GM23338 (cell line): ENCODE results near the gene SORCS2. TPM values are rescaled to one million over a fixed set of nuclear protein-coding genes. Genes with fewer than 3 reads are reported as not detected.

ENCODE experiments used
- ATAC-seq: fragments of 200-7000 bp; cut with Tn5 transposase; 3 replicates; pipeline ENCODE4 v1.9.1; 2020
- DNase-seq: peaks from one replicate; pipeline ENCODE4 v3.0.0-alpha.2; 2015; ENCODE audit warnings: low spot score
- H2AFZ ChIP-seq: fragments of 200-600 bp; sonication (generic); 2 replicates; pipeline ENCODE4 v1.8.0; 2016; ENCODE audit warnings: antibody characterized with exemption, mild to moderate bottlenecking, moderate library complexity
- H3F3A ChIP-seq: fragments of 200-600 bp; sonication (generic); replicated peaks from 2 replicates; pipeline ENCODE4 v1.8.0; 2017; ENCODE audit warnings: antibody characterized with exemption, mixed run types, low read depth
- H3K27ac ChIP-seq: fragments of 200-600 bp; sonication (generic); 2 replicates; pipeline ENCODE4 v1.6.1; 2016; ENCODE audit warnings: low read depth
- H3K27me3 ChIP-seq: fragments of 200-600 bp; sonication (generic); 2 replicates; pipeline ENCODE4 v1.8.0; 2016; ENCODE audit warnings: mild to moderate bottlenecking, mixed run types, moderate library complexity; ENCODE audit not compliant: insufficient read depth
- H3K36me3 ChIP-seq: fragments of 200-600 bp; sonication (generic); 2 replicates; pipeline ENCODE4 v1.8.0; 2016; ENCODE audit warnings: mild to moderate bottlenecking; ENCODE audit not compliant: insufficient read depth
- H3K4me1 ChIP-seq: fragments of 200-600 bp; sonication (generic); 2 replicates; pipeline ENCODE4 v1.8.0; 2016; ENCODE audit warnings: mild to moderate bottlenecking, moderate library complexity; ENCODE audit not compliant: insufficient read depth
- H3K4me2 ChIP-seq: fragments of 200-600 bp; sonication (generic); 2 replicates; pipeline ENCODE4 v1.7.1; 2017; ENCODE audit warnings: mixed run types
- H3K4me3 ChIP-seq: fragments of 200-600 bp; sonication (generic); 2 replicates; pipeline ENCODE4 v1.6.1; 2016; ENCODE audit warnings: mixed run types
- H3K79me2 ChIP-seq: fragments of 200-600 bp; sonication (generic); replicated peaks from 2 replicates; pipeline ENCODE4 v1.8.0; 2017; ENCODE audit warnings: mild to moderate bottlenecking; ENCODE audit not compliant: insufficient read depth
- H3K9me2 ChIP-seq: fragments of 200-600 bp; sonication (generic); 2 replicates; pipeline ENCODE4 v1.8.0; 2017; ENCODE audit not compliant: insufficient read depth
- H4K20me1 ChIP-seq: fragments of 200-600 bp; sonication (generic); replicated peaks from 2 replicates; pipeline ENCODE4 v1.8.0; 2017; ENCODE audit warnings: mild to moderate bottlenecking; ENCODE audit not compliant: insufficient read depth
- H3K27ac Mint-ChIP-seq: 2 replicates; pipeline ENCODE4 v1.8.0; 2020; ENCODE audit warnings: inconsistent platforms, mild to moderate bottlenecking, moderate library complexity, mixed read lengths
- H3K27me3 Mint-ChIP-seq: 3 replicates; pipeline ENCODE4 v1.8.0; 2022; ENCODE audit warnings: low read depth, mild to moderate bottlenecking, moderate library complexity, mixed read lengths, inconsistent platforms; ENCODE audit not compliant: insufficient read depth, poor library complexity
- H3K36me3 Mint-ChIP-seq: 3 replicates; pipeline ENCODE4 v1.8.0; 2021; ENCODE audit warnings: low read depth, mild to moderate bottlenecking, inconsistent platforms, moderate library complexity, mixed read lengths
- H3K4me1 Mint-ChIP-seq: 3 replicates; pipeline ENCODE4 v1.8.0; 2020; ENCODE audit warnings: mild to moderate bottlenecking, inconsistent platforms, mixed read lengths
- H3K4me3 Mint-ChIP-seq: 3 replicates; pipeline ENCODE4 v1.8.0; 2021; ENCODE audit warnings: moderate library complexity, mild to moderate bottlenecking, inconsistent platforms, mixed read lengths
- H3K9me3 Mint-ChIP-seq: 3 replicates; pipeline ENCODE4 v1.8.0; 2020; ENCODE audit warnings: moderate library complexity, mild to moderate bottlenecking, inconsistent platforms, mixed read lengths
- CREB1 ChIP-seq: fragments of 250-450 bp; sonication (Bioruptor Pico); IDR thresholded peaks from 2 replicates; pipeline ENCODE4 v1.5.0; 2020; ENCODE audit warnings: low read depth, mild to moderate bottlenecking, moderate library complexity
- ETS1 ChIP-seq: IDR thresholded peaks from 2 replicates; pipeline ENCODE4 v1.6.1; 2016; ENCODE audit warnings: antibody characterized with exemption
- EZH2 ChIP-seq: fragments of 200-600 bp; sonication (generic); IDR thresholded peaks from one replicate; pipeline ENCODE4 v1.8.0; 2017; ENCODE audit warnings: antibody characterized with exemption, mild to moderate bottlenecking, low read depth; ENCODE audit not compliant: unreplicated experiment
- JUNB ChIP-seq: IDR thresholded peaks from one replicate; pipeline ENCODE4 v1.6.1; 2016; ENCODE audit warnings: antibody characterized with exemption; ENCODE audit not compliant: unreplicated experiment
- NANOG ChIP-seq: IDR thresholded peaks from 2 replicates; pipeline ENCODE4 v1.6.1; 2016; ENCODE audit warnings: antibody characterized with exemption, borderline replicate concordance
- POLR2AphosphoS5 ChIP-seq: IDR thresholded peaks from 2 replicates; pipeline ENCODE4 v1.6.1; 2016; ENCODE audit warnings: antibody characterized with exemption, low read depth
- STAT1 ChIP-seq: IDR thresholded peaks from one replicate; pipeline ENCODE4 v1.6.1; 2016; ENCODE audit warnings: antibody characterized with exemption; ENCODE audit not compliant: unreplicated experiment
- ZNF114 ChIP-seq: fragments of 250-450 bp; sonication (Bioruptor Pico); IDR thresholded peaks from 2 replicates; pipeline ENCODE4 v1.5.0; 2020; ENCODE audit warnings: mild to moderate bottlenecking, moderate library complexity
- ZNF331 ChIP-seq: fragments of 250-450 bp; sonication (Bioruptor Pico); IDR thresholded peaks from 2 replicates; pipeline ENCODE4 v1.5.0; 2020; ENCODE audit warnings: low read depth, mild to moderate bottlenecking, moderate library complexity
- ZNF462 ChIP-seq: fragments of 250-450 bp; sonication (Bioruptor Pico); IDR thresholded peaks from 2 replicates; pipeline ENCODE4 v1.5.0; 2020; ENCODE audit warnings: mild to moderate bottlenecking, moderate library complexity
- polyA plus RNA-seq: library from polyadenylated mRNA; unstranded; fragments of >200 nt; fragmentation: Nextera tagmentation; extraction: Ambion mirVana; gene quantifications from 2 replicates; pipeline ENCODE4 v1.2.1, GENCODE V29; 2016
- total RNA-seq: library from RNA; depleted of rRNA; stranded (reverse); fragments of >200 nt; shearing (Covaris generic); gene quantifications from 2 replicates; pipeline ENCODE4 v1.2.3, GENCODE V29; 2014

The SORCS2 gene
- total and polyA plus RNA-seq, 2 experiments from 2014 or later, result 0.47 to 2.4 TPM

GRCh38 chr4:7285244-7286094 is 93.1 kb downstream of the SORCS2 start (continued):
- TF ChIP-seq ZNF462 (CRISPR knock-in tag), result no peak
- TF ChIP-seq EZH2, result no peak

- no peak overlapping the region for H3K4me3 ChIP-seq
- H4K20me1 ChIP-seq, result no peaks in the 10 kb centered on the region
- ATAC-seq (no peak), DNase-seq (no peak)
- H3K27ac ChIP-seq, result no peak overlapping the region
- H2AFZ ChIP-seq, result no peak overlapping the region
- H3K4me1 ChIP-seq, result no peaks in the 10 kb centered on the region
- no peaks in the 10 kb centered on the region for H3F3A ChIP-seq
- Mint-ChIP-seq H3K36me3 (no peaks in the 10 kb centered on the region), H3K27me3 (peaks cover 5% of the 10 kb centered on the region), H3K9me3 (no peaks in the 10 kb centered on the region; the same call in 2 of the 3 replicates), H3K4me3 (no peak overlapping the region), H3K27ac (no peak overlapping the region), H3K4me1 (no peaks in the 10 kb centered on the region; the same call in 2 of the 3 replicates)
- no peaks in the 10 kb centered on the region for H3K27me3 ChIP-seq
- H3K79me2 ChIP-seq, result no peaks in the 10 kb centered on the region
- no peaks in the 10 kb centered on the region for H3K36me3 ChIP-seq
- H3K9me2 ChIP-seq, result no peaks in the 10 kb centered on the region
- no peak overlapping the region for H3K4me2 ChIP-seq
- TF ChIP-seq ETS1 (no peak), NANOG (no peak), STAT1 (no peak), ZNF331 (no peak), CREB1 (CRISPR knock-in tag) (no peak), JUNB (no peak), ZNF114 (CRISPR knock-in tag) (no peak), POLR2AphosphoS5 (no peak)
These were observed 93.8 kb downstream of the SORCS2 start for GRCh38 chr4:7286170-7286569.
